GM18511 (cell line): ENCODE data around the gene FSCN2.
A peak's percentile ranks its signal among the peaks of the same experiment; 100 is the strongest.

ENCODE experiments used
- ATAC-seq: cut with Tn5 transposase; IDR thresholded peaks from one replicate; pipeline ENCODE4 v1.9.1; 2021; ENCODE audit warnings: mild to moderate bottlenecking, moderate library complexity; ENCODE audit not compliant: unreplicated experiment

Gene FSCN2, protein sequence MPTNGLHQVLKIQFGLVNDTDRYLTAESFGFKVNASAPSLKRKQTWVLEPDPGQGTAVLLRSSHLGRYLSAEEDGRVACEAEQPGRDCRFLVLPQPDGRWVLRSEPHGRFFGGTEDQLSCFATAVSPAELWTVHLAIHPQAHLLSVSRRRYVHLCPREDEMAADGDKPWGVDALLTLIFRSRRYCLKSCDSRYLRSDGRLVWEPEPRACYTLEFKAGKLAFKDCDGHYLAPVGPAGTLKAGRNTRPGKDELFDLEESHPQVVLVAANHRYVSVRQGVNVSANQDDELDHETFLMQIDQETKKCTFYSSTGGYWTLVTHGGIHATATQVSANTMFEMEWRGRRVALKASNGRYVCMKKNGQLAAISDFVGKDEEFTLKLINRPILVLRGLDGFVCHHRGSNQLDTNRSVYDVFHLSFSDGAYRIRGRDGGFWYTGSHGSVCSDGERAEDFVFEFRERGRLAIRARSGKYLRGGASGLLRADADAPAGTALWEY

DNA sequence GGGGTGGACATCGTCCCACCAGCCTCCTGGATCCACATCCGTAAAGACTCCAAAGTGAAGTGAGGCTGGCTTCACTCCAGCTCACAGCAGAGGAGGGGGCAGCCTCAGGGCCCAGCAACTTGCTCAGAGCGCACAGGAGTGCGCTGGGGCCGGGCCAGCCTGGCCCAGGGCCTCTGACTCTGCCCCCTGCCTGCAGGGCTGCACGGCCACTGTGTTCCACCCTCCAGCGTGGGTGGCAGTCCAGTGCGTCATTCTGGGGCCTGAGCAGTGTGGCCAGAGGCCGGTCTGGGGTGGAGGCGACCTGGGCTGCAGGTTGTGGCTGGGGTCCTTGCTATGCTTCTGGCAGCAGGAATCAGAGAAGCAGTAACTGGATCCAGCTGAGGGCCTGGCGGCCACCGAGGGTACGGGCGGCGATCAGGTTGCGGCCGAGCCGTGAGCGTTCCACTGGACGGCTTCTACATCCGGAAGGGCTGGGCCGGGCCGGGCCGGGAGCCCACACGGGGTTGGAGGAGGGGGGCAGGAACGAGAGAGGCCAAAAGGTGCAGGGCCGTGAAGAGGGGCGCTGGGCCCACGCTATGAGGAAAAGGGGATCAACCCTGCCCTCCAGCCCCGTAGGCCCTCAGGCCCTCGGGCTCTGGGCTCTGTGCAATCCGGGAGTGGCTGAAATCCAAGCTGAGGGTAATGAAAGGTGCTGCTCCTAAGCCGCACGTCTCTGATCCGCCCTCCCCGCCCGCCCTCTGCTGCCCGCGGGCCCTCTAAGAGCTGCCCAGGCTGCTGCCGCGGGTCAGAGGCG is at the start of gene FSCN2:
TSS of gene FSCN2 (plus strand) at position 787 of the 793 bp plus-strand sequence. CDS start 155 bp downstream, outside the sequence.
- no peak for ATAC-seq

DNA sequence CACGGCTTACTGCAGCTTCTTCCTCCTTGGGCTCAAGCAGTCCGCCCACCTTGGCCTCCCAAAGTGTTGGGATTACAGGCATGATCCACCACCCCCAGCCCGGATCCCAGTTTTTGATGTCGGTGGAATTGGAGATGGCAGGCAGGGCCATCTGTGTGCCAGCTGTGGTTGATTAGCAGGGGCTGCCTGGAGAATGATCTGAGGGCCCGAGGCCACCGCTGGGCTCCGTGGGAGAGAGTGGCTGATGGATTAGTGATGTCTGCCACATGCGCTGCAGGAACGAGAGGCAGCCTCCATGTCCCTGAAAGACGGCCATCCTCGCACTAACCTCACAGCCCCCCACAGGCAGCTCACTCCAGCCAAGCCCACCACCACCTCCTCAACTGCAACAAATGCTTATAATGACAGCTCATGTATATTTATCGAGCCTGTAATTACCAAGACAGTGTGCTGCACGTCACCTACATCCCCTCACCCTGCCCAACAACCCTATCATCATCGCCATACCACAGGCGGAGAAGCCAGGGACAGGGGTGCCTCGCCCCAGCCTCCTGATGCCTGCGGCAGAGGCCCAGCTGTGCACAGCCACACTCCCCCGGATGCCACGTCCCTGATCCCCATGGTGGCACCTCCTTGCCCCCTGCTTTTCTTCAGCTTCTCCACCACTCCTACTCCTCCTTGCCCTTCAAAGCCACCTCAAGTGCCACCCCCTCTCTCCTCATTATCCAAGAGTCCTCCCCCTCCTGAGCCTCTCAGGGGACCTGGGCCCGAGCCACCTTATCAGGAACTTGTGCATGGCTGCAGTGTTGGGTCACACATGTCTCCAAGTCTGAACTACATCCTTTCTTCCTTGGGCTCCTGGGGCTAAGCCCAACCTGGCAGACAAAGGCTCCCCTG is 48.8 kb upstream of the FSCN2 start:
- no peak for ATAC-seq

DNA sequence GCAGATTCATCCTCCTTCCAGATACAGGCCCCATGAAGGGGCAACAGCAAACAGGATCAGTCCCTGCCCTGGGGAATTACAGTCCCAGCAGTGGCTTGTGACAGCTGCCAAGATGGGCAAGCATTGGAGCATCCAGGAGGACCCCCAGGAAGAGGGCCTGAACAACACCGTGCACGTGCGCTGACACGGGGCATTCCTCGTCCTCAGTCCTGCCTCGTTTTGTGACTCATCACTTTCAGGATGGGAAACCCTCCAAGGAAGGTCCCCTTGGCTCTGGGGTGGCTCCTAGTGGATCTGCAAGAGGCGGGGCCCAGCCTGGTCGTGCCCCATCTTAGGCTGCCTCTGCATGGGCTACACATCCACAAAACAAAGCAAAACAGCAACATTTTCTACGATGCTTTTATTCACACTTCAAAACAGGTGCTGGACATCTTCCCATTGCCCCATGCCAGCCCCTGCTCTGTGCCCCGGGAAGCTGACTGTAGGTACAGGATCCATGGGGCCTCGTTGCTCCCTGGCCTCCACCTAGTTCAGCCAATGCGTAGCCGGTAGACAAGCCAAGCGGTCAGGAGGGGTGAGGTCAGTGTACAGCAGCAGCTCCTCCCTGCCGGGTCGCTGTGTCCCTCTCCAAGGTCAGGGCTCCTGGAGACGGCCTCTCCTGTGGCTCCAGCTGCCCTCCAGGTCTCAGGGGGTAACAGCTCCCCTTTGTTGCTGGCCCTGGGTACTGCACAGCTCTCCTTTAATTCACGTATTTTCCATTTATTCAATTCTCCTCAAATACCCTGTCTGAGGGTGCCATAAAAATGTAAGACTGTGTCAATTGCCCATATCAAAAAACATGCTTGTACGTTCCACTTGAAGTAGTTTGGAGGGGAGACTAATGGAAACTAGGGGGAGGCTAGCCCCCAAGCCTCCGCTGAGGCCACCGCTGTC is 47.8 kb upstream of the FSCN2 start:
- no peak for ATAC-seq

DNA sequence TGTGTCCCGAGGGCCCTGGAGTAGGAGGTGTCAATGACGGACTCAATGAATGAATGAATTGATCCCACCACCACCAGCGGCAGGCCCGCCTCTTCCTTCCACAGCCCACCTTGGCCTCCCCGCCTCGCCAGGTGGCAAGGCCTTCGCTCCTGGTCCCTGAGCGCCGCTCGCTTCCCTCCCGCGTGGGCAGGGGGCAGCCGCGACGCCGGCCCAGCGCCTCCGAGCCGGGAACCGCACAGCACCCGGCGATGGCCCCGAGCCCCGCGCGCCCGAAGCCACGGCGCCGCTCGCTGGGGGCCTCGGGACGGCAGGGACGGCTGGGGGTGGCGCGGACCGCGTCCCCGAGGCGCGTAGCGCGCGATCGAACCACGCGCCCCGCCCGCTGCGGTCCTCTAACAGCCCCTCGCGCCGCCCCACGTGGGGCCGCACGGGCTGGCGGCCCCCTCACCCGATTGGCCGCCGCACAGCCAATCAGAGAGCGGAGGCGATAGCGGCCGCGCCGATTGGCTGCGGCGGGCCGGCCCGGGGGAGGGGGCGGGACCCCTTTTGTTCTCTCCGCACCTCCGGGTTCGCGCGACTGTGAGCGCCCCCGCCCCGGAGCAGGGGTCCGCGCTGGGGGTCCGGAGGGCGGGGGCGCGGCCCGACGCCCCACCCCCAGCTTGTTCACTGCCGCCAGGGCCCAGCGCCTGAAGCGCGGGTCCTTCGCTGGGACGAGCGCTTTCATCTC is 46.9 kb upstream of the FSCN2 start:
- no peak for ATAC-seq

DNA sequence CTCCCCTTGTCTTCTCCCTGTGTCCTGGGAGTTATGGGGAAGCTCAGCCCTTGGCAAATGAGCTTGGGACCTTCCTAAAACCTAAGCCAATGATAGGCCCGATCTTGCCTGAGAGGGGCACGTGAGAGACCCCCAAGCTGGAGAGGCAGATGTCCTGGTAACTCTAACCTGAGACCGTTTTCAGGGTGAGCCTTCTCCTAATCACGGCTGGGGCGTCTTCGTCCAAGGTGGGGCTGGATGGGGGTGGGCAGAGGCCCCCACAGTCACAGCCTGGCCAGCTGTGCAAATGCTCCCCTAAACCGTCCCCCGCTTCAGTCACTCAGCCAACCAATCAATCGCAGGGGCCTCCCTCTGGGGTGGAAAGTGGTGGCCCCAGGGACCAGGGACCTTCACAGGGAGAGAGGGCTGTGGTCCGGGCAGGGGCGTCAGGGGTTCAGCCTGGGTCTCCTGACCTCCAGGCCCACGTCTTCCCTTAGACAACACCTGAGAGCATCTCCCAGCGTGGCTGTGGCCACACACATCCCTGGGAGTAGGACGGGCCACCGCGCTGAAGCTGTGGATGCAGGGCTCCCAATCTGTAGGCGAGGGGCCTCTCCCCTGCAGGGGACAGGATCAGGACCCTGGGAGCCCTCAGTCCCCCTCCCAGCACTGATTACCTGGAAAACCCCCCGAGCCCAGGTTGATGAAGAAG is 46.2 kb upstream of the FSCN2 start:
- no peak for ATAC-seq

DNA sequence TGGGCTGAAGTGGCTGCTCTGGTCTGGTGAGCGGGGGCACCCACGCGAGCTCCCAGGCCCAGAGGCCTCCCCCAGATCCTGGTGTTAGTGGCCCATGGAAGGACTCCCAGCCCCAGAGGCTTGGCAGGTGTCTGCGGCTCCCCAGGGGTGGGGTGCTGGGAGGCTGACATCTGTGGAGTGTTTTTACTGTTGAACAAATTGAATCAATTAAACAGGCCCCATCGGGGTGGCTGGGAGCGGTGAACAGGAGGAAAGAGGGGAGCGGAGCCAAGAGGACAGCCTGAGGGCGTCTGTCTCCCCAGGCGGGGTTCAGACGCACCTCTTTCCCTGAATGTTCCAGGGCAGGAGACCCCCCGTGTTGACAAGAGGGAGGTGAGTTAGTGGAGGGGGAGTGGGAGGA is 45.5 kb upstream of the FSCN2 start:
- no peak for ATAC-seq

DNA sequence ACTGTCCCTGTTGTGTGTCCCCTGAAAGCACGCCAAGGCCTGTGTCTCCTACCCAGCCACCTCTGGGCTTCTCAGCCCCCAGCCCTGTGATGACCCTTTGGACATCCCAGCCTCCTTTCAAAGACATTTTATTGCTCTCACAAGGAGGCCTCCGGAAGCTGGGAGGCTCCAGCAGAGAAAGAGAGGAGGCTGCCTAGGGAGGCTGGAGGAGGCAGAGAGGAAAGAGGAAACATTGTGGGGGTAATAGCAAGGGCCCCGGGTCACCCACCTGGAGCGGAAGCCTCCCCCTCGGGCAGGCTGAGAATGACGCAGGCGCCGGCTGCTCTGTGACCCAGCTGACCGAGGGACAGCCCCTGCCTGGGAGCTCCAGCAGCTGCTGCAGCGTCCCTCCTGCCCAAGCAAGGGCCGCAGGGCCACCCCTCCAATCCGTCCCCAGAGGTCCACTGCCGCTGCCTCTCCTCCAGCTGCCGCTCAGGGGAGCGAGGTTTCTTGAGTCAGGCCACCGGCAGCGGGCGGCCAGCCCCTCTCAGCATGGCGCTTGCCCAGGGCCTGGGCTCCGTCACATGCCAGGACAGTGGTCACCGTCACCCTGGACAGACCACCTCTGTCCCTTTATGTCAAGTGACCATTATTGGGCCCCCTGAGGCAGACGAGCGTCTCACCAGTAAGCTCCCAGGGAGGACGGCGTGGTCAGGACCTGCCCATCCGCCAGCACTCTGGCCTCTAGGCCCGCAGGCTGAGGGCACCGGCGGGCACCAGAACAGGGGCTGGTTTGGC is 44.9 kb upstream of the FSCN2 start:
- ATAC-seq, result no peak

DNA sequence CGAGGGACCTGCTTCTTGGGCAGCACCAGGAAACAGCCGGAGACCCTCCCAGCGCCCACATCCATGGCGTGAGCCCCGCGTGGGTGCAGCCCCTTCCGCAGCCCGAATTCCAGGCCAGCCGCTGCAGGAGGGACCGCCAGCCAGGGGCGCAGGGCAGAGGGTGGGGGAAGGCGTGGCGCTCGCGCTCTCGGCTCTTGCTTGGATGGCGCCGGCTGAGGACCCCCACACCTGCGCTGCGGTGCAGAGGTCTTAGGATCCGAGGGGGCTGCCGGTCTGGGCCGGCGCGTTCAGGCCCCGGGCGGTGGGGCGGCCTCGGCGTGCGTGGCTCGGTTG is 44.3 kb upstream of the FSCN2 start:
- no peak for ATAC-seq

DNA sequence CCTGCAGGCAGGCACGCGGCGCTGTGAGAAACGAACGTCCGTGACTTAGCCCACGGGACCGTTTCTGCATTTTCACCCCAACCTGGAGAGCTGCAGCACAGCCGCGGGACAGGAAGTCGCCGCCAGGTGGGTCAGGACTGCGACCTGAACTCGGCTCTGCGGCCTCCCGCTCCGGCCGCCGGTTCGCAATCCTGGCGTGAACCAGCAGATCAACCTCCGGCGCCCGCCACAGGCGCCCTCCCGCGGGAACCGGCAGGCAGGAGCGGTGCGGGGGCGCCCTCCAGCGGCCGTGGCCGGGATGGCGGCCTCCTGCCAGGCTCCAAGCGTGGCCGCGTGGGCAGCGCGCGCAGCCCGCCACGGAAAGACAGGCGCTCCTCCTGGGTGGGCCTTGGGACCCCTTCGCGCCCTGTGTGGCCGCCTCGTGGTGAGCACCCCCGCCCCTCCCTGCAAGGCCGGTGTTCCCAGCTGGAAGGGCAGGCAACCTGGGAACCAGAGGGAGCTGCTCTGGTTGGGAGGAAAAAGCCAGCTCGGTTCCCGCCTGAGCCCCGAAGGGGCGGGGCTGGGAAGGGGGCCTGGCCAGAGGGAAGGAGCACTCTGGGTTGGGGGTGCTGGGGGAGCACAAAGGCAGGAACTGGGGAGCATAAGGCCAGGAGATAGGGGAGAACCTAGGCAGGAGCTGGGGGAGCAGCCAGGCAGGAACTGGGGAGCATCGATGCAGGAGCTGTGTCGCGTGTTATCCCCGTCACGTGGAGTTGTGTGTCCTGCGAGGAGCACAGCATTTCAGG is 43.8 kb upstream of the FSCN2 start:
- peak; percentile 65 for ATAC-seq

DNA sequence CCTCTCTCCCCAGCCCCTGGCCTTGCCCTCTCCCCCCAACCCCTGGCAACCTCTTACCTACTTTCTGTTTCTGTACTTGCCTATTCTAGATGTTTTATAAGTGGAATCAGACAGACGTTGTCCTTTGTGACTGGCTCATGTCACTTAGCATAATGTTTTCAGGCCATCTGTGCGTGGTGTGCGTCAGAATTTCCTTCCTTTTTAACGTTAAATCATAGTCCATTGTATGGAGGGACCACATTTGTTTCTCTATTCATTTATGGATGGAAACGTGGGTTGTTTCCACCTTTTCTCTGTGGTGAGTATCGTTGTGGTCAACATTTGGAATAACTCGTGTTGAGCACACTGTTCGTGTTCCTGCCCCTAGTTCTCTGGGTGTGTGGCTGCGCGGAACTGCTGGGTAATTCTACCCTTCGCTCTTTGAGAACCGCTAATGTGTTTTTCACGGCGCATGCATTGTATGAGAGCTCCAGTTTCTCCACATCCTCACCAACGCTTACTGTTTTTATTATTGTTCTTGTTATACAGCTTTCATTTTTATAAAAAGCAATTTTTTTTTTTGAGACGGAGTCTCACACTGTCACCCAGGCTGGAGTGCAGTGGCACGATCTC is 41.9 kb upstream of the FSCN2 start:
- ATAC-seq, result no peak

DNA sequence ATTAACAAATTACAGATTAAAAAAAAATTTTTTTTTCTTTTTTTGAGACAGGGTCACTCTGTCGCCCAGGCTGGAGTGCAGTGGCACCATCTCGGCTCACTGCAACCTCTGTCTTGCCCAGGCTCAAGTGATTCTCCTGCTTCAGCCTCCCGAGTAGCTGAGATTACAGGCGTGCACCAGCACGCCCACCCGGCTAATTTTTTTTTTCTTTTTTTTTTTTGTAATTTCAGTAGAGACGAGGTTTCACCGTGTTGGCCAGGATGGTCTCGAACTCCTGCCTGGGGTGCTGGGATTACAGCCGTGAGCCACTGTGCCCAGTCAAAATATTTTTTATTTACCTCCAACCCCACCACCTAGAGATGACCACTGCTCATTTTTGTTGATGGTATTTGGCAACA is 41.1 kb upstream of the FSCN2 start:
- no peak for ATAC-seq

DNA sequence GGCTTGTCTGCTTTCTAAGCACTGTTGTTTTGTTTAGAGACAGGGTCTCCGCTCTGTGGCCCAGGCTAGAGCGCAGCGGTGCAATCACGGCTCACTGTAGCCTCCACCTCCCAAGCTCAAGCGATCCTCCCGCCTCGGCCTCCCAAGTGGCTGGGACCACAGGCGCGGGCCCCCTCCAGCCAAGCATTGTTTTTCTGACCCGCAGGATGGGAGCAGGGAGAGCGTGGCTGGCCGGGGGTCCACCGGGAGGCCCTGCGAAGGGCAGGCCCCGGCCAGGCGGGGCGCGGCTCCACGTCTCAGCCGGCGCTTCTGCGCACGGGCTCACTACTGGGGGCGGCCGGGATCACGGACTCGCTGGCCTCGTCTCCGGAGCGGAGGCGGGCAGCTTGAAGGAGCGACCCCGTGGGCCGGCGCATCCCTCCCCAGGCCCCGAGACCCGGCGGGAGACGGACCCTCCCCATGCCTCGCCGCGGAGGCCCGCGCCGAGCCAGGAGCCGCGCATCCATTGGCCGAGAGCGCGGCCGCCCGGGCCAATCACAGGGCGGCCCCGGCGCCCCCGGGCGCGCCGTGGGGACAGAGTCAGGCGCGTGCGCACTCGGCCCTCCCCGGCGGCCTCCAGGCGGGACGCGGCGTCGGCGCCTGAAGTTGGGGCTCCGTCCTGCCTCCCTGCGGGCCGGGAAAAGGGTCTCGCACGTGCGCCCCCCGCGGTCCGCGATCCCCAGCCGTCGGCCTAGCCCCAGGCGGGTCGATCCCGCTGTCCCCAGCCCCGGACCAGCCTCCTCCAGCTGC is 40.5 kb upstream of the FSCN2 start:
- peak; percentile 57 for ATAC-seq

DNA sequence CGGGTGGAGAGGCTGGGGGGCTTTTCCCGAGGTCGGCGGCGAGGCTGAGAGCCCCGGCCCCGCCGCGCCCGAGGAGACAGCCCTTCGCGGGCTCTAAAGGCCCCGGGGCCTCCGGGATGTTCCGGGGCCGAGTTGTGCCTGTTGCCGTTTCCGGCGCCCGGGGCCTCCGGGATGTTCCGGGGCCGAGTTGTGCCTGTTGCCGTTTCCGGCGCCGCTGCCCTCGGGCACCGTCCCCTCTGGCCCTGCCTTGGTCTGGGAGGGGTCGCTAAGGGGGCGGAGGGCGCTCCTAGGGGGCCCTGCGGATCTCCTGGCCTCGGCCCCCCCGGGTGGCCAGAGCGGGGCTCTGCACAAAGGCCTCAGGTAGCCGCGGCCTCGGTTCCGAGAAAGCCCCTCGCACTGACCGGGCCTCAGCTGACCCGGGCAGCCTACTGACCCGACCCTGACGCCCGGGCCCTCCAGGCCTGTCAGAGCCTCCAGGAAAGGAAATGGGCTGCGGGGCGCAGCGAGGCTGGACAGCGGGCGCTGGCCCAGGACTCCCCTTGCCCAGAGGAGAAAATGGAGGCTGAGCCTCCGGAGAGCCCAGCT is 39.8 kb upstream of the FSCN2 start:
- no peak for ATAC-seq

DNA sequence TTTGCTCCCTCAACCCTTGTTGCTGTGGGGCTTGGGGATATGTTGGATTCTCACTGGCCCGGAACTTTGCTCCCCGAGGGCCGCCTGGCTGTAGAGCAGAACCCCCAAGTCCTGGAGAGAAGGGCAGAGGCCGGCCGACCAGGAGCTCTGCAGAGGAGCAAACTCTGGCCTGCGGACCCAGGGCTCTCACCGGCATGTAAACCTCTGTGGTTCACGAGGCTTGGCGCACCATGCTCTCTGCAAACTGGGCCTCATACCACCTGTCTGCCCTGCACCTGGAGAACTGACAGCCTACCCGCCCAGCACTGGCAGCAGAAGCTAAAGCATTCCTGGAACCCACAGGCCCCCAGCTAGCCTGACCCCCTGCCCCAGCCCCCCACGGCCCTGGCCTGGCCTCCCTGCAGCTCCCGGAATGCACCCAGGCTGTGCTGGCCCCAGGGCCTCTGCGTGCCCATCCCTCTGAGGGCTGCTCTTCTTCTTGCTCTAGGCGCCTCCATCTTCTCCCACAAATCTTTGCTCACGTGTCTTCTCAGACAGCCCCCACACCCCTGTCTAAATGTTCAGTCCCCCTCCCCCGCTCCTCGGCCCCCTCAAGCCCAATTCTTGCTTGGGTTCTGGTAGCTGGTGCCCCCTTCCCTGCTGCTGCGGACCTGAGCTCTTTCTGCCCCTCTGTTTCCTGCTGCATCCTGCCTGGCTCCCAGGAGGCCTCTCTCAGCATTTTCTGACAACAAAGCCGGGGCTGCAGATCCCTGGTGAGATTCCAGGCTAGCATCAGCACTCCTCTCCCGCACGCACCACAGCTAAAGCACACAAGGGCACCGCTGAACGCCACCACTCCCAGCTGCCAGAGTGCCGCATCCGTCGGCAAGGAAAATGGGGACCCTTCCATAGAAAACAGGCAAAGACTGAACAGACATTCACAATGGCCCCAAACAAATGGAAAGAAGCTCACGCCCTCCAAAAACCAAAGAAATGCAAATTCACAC is 38.9 kb upstream of the FSCN2 start:
- ATAC-seq, result no peak
